ENCODE data around the gene DOCK9. TPM values are rescaled to one million over a fixed set of nuclear protein-coding genes. Genes with fewer than 3 reads are reported as not detected.
A peak's percentile ranks its signal among the peaks of the same experiment; 100 is the strongest.
"Not testable (repeated sequence)": the region's sequence is repeated elsewhere in the genome, so short reads cannot be mapped to it uniquely, and the experiment has no call there.

The DOCK9 gene
- total RNA-seq, 6 experiments from 2014 or later, result 21.8 to 30.5 (median 25.5) TPM

- peak overlapping the region; percentile 81 for H3K4me3 Mint-ChIP-seq
- peaks cover 27% of the 10 kb centered on the region for H3K27me3 Mint-ChIP-seq (ENCODE audit: insufficient read depth)
- DNase-seq, result peak; percentile 5
- TF ChIP-seq CTCF (IDR thresholded peaks at IDR 0.05), result no peak
- peaks cover 15% of the 10 kb centered on the region for H3K4me1 Mint-ChIP-seq (ENCODE audit: low read depth)
- H3K27ac Mint-ChIP-seq, result no peak overlapping the region
- peaks cover 5% of the 10 kb centered on the region; the same call in 1 of the 2 replicates for H3K9me3 Mint-ChIP-seq
- H3K36me3 Mint-ChIP-seq (ENCODE audit: low read depth), result peaks cover 15% of the 10 kb centered on the region
Measured at GRCh38 chr13:98761126-98761985, 216.5 kb downstream of the DOCK9 start.

GRCh38 chr13:98755729-98756128, 222.1 kb downstream of the DOCK9 start:
- peaks cover 44% of the 10 kb centered on the region for H3K27me3 Mint-ChIP-seq (ENCODE audit: insufficient read depth)

GRCh38 chr13:98755116-98755515, 222.7 kb downstream of the DOCK9 start:
- Mint-ChIP-seq H3K4me1 (ENCODE audit: low read depth) (no peaks in the 10 kb centered on the region; the same call in 1 of the 2 replicates), H3K36me3 (ENCODE audit: low read depth) (peaks cover 16% of the 10 kb centered on the region), H3K27me3 (ENCODE audit: insufficient read depth) (peaks cover 45% of the 10 kb centered on the region), H3K27ac (no peak overlapping the region), H3K9me3 (peaks cover 20% of the 10 kb centered on the region), H3K4me3 (no peak overlapping the region)
- no peak for DNase-seq
- TF ChIP-seq CTCF (IDR thresholded peaks at IDR 0.05), result no peak

More at GRCh38 chr13:98755729-98756128, 222.1 kb downstream of the DOCK9 start:
- no peak for TF ChIP-seq CTCF (IDR thresholded peaks at IDR 0.05)
- peaks cover 21% of the 10 kb centered on the region for H3K36me3 Mint-ChIP-seq (ENCODE audit: low read depth)
- no peak for DNase-seq
- peaks cover 25% of the 10 kb centered on the region for H3K9me3 Mint-ChIP-seq
- H3K4me3 Mint-ChIP-seq, result no peak overlapping the region
- no peak overlapping the region for H3K27ac Mint-ChIP-seq
- peaks cover under 1% of the 10 kb centered on the region for H3K4me1 Mint-ChIP-seq (ENCODE audit: low read depth)

- peaks cover 12% of the 10 kb centered on the region for H3K36me3 Mint-ChIP-seq (ENCODE audit: low read depth)
- H3K27ac Mint-ChIP-seq; H3K4me1 Mint-ChIP-seq (ENCODE audit: low read depth); H3K4me3 Mint-ChIP-seq; DNase-seq: not testable (repeated sequence)
- H3K9me3 Mint-ChIP-seq, result peaks cover 20% of the 10 kb centered on the region
- H3K27me3 Mint-ChIP-seq (ENCODE audit: insufficient read depth), result peaks cover 50% of the 10 kb centered on the region
Measured at GRCh38 chr13:98754468-98754867, 223.4 kb downstream of the DOCK9 start.

GRCh38 chr13:98752467-98753290, 225.2 kb downstream of the DOCK9 start, which contains the start of gene SLC15A1:
TSS of gene SLC15A1 (minus strand) at chr13:98752672. CDS start at chr13:98752598, 74 bp downstream.
- no peak for DNase-seq
- Mint-ChIP-seq H3K36me3 (ENCODE audit: low read depth) (peaks cover 11% of the 10 kb centered on the region), H3K9me3 (peaks cover 20% of the 10 kb centered on the region), H3K4me3 (no peak within 1 kb of the TSS), H3K4me1 (ENCODE audit: low read depth) (peaks cover 9% of the 10 kb centered on the region), H3K27ac (no peak within 1 kb of the TSS), H3K27me3 (ENCODE audit: insufficient read depth) (peaks cover 50% of the 10 kb centered on the region)
- TF ChIP-seq CTCF (IDR thresholded peaks at IDR 0.05), result no peak

Data from HFFc6 (cell line).